ENCODE measurements around the gene INSIG2. TPM values are rescaled to one million over a fixed set of nuclear protein-coding genes. Genes with fewer than 3 reads are reported as not detected.

Gene INSIG2
- total RNA-seq, 4 donors from 2014 or later: 9.4 to 18.4 (median 13.5) TPM

DNA sequence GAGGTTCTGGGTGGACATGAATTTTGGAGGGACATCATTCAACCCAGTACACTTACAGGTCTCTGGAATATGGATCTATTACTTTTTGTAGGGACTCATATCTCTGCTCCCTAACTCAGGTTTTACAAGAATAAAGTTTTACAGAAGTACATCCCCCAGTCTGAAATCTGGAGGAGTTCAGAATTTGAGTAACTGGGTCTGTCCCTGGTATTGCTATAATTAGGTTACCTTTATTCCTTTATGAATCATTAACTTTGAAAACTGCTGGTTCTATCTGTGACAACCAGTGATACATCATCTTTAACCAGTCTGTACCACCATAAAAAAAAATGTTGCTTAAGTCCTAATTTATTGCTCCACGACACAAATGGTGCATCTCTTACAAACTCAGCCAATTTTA lies 59.9 kb downstream of the INSIG2 start:
- intact Hi-C loops (cut with DNase I): no loop called here
- Histone ChIP-seq H3K9me3 (no peaks in the 10 kb centered on the region), H3K27ac (replicated peaks in 1 of 4) (no peak overlapping the region), H3K27me3 (no peaks in the 10 kb centered on the region), H3K4me1 (no peaks in the 10 kb centered on the region), H3K4me3 (no peak overlapping the region), H3K36me3 (no peaks in the 10 kb centered on the region)
- 75% methylated on average over 1 of the region's 1 CpG for WGBS
- DNase-seq (ENCODE audit: extremely low spot score): no peak
- no peak for TF ChIP-seq POLR2A (IDR thresholded peaks at IDR 0.05; ENCODE audit: low read depth)
- TF ChIP-seq, protein P1, sequence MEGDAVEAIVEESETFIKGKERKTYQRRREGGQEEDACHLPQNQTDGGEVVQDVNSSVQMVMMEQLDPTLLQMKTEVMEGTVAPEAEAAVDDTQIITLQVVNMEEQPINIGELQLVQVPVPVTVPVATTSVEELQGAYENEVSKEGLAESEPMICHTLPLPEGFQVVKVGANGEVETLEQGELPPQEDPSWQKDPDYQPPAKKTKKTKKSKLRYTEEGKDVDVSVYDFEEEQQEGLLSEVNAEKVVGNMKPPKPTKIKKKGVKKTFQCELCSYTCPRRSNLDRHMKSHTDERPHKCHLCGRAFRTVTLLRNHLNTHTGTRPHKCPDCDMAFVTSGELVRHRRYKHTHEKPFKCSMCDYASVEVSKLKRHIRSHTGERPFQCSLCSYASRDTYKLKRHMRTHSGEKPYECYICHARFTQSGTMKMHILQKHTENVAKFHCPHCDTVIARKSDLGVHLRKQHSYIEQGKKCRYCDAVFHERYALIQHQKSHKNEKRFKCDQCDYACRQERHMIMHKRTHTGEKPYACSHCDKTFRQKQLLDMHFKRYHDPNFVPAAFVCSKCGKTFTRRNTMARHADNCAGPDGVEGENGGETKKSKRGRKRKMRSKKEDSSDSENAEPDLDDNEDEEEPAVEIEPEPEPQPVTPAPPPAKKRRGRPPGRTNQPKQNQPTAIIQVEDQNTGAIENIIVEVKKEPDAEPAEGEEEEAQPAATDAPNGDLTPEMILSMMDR (IDR thresholded peaks at IDR 0.05): no peak
- TF ChIP-seq EP300 (IDR thresholded peaks at IDR 0.05): no peak
- TF ChIP-seq POLR2AphosphoS5 (IDR thresholded peaks at IDR 0.05): no peak

GRCh38 chr2:118148809-118149208 lies 60.5 kb downstream of the INSIG2 start:
- no peaks in the 10 kb centered on the region for H3K27me3 ChIP-seq

DNA sequence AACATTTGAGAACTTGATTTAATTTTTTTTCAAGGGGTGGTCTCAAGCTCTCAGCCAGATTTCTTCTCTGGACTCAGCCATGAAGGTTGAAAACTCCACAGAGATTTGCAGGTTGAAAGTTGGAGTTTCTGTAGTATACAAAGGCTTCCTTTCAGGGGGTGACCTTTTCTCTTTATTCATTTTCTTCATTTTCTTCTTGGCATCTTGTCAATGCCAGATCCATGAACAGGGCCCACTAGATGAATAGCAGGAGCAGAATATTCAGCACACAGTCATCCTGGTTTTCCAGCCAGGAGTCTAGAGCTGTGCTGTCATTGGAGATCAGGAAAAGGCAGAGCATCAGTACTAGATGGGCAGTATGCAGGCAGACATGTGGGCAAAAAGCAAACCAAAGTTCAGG lies 62.0 kb downstream of the INSIG2 start:
- no peaks in the 10 kb centered on the region for H3K9me3 ChIP-seq
- TF ChIP-seq POLR2A (IDR thresholded peaks at IDR 0.05; ENCODE audit: low read depth): no peak
- TF ChIP-seq POLR2AphosphoS5 (IDR thresholded peaks at IDR 0.05): no peak
- TF ChIP-seq, protein P1 (IDR thresholded peaks at IDR 0.05): no peak
- no peak for TF ChIP-seq EP300 (IDR thresholded peaks at IDR 0.05)
- H3K27me3 ChIP-seq: no peaks in the 10 kb centered on the region
- H3K36me3 ChIP-seq: no peaks in the 10 kb centered on the region
- no peak overlapping the region for H3K27ac ChIP-seq (replicated peaks in 1 of 4)
- peak; percentile 68 for DNase-seq (ENCODE audit: extremely low spot score)
- intact Hi-C loops (cut with DNase I): no loop called here
- H3K4me1 ChIP-seq: no peaks in the 10 kb centered on the region
- no peak overlapping the region for H3K4me3 ChIP-seq

More at GRCh38 chr2:118148809-118149208, 60.5 kb downstream of the INSIG2 start:
- H3K9me3 ChIP-seq: no peaks in the 10 kb centered on the region
- 68% methylated on average over 3 of the region's 3 CpGs for WGBS
- no peak overlapping the region for H3K27ac ChIP-seq (replicated peaks in 1 of 4)
- TF ChIP-seq POLR2A (IDR thresholded peaks at IDR 0.05; ENCODE audit: low read depth): no peak
- TF ChIP-seq, protein P1 (IDR thresholded peaks at IDR 0.05): no peak
- TF ChIP-seq POLR2AphosphoS5 (IDR thresholded peaks at IDR 0.05): no peak
- TF ChIP-seq EP300 (IDR thresholded peaks at IDR 0.05): no peak
- H3K4me3 ChIP-seq: no peak overlapping the region
- intact Hi-C loops (cut with DNase I): no loop called here
- no peaks in the 10 kb centered on the region for H3K36me3 ChIP-seq
- DNase-seq (ENCODE audit: extremely low spot score): peak; percentile 10
- no peaks in the 10 kb centered on the region for H3K4me1 ChIP-seq

DNA sequence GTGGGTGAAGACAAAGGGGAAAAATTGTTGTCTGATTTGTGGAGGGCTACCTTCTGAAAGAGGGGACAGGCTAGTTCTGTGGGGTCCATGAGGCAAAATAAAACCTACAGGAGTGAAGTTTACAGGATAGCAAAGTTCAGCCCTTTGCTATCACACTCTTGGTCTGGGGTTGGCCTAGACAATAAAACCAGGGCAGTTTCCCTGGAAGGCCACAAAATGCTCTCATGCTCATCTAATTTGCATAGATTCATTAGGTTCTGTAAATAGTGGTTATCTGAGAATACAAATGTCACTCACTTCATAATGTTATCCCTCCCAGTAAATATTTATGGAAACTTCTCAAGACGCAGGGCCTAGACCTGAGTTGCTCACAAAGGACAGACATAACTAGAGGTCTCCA lies 63.6 kb downstream of the INSIG2 start:
- H3K4me1 ChIP-seq: no peaks in the 10 kb centered on the region
- WGBS: 69% methylated on average over 1 of the region's 1 CpG
- H3K4me3 ChIP-seq: no peak overlapping the region
- no peaks in the 10 kb centered on the region for H3K27me3 ChIP-seq
- intact Hi-C loops (cut with DNase I): no loop called here
- H3K36me3 ChIP-seq: no peaks in the 10 kb centered on the region
- no peak overlapping the region for H3K27ac ChIP-seq (replicated peaks in 1 of 4)
- DNase-seq (ENCODE audit: extremely low spot score): peak; percentile 26
- no peak for TF ChIP-seq EP300 (IDR thresholded peaks at IDR 0.05)
- no peaks in the 10 kb centered on the region for H3K9me3 ChIP-seq

DNA sequence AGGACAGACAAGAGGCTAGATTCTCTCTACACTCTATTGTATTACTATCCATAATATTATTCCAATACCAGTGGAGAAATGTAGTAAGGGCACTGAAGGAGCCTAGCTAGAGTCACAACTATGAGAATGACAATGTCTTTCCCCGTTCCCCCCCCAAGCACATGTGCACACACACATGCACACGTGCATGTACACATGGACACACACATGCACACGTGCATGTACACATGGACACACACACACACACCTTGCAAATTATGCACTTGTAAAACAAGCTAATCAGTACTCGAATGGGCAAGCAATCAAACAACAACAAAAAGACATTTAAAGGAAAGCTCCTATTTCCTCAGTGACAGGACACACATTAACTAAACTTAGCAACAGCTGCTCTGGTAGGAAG lies 65.2 kb downstream of the INSIG2 start:
- TF ChIP-seq, protein P1 (IDR thresholded peaks at IDR 0.05): no peak
- no peak for TF ChIP-seq POLR2A (IDR thresholded peaks at IDR 0.05; ENCODE audit: low read depth)
- no peak for TF ChIP-seq EP300 (IDR thresholded peaks at IDR 0.05)
- TF ChIP-seq POLR2AphosphoS5 (IDR thresholded peaks at IDR 0.05): no peak
- Histone ChIP-seq H3K4me3 (no peak overlapping the region), H3K9me3 (peaks cover 0 to 4% (median 0%) of the 10 kb centered on the region in 4 donors), H3K4me1 (no peaks in the 10 kb centered on the region), H3K36me3 (no peaks in the 10 kb centered on the region), H3K27ac (replicated peaks in 1 of 4) (no peak overlapping the region), H3K27me3 (no peaks in the 10 kb centered on the region)
- 63% methylated on average over 4 of the region's 4 CpGs for WGBS
- DNase-seq (ENCODE audit: extremely low spot score): peak; percentile 12
- intact Hi-C loops (cut with DNase I): no loop called here
